ENCODE results near the gene AGR3. TPM values are rescaled to one million over a fixed set of nuclear protein-coding genes. Genes with fewer than 3 reads are reported as not detected.

Gene AGR3
- total and polyA plus RNA-seq, 2 experiments from 2014 or later: not detected

DNA sequence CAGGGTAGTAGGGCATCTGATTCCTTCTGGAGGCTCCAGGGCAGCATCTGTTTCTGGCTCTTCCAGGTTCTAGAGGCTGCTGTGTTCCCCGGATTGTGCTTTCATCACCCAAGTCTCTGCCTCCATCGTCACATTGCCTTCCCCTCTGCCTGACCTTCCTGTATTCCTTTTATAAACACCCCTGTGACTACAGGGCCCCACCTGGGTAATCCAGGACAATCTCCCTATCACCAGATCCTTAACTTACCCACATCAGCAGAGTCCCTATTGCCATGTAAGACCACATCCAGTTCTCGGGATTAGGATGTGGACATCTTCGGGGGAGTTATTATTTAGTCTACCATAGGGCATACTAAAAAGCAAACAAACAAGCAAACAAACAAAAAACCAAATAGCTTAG, 39.4 kb upstream of the AGR3 start:
- H3K9me2 ChIP-seq (ENCODE audit: insufficient read depth): no peaks in the 10 kb centered on the region
- H3K36me3 ChIP-seq (ENCODE audit: low read depth): no peaks in the 10 kb centered on the region
- H3K27me3 ChIP-seq (replicated peaks; ENCODE audit: insufficient read depth): no peaks in the 10 kb centered on the region
- DNase-seq: no peak
- H3K4me3 ChIP-seq: no peak overlapping the region
- peak overlapping the region; percentile 64; the same call in 1 of the 2 replicates for H2AFZ ChIP-seq
- no peak overlapping the region for H3K27ac ChIP-seq
- in situ Hi-C loops (cut with MboI): no loop called here
- no peaks in the 10 kb centered on the region; the same call in 1 of the 2 replicates for H3F3A ChIP-seq (ENCODE audit: insufficient read depth)
- no peak overlapping the region for H3K4me2 ChIP-seq (ENCODE audit: unreplicated experiment)
- TF ChIP-seq EZH2phosphoT487 (IDR thresholded peaks at IDR 0.05; ENCODE audit: insufficient read depth, low read depth) (no peak), EZH2 (IDR thresholded peaks at IDR 0.05; ENCODE audit: insufficient read depth, poor library complexity, severe bottlenecking) (no peak)
- no peaks in the 10 kb centered on the region for H4K20me1 ChIP-seq (ENCODE audit: insufficient read depth)
- H3K4me1 ChIP-seq (ENCODE audit: insufficient read depth): peaks cover 25% of the 10 kb centered on the region
- no peaks in the 10 kb centered on the region for H3K79me2 ChIP-seq (ENCODE audit: insufficient read depth)
- H3K9ac ChIP-seq: no peak overlapping the region
- no peaks in the 10 kb centered on the region for H3K9me3 ChIP-seq (ENCODE audit: low read depth)
- 69 to 82% methylated on average over 4 of the region's 4 CpGs for WGBS, 2 experiments (ENCODE audit: low coverage in 1 of 2, low lambda C conversion rate in 2 of 2, missing lambda C conversion rate in 2 of 2)

DNA sequence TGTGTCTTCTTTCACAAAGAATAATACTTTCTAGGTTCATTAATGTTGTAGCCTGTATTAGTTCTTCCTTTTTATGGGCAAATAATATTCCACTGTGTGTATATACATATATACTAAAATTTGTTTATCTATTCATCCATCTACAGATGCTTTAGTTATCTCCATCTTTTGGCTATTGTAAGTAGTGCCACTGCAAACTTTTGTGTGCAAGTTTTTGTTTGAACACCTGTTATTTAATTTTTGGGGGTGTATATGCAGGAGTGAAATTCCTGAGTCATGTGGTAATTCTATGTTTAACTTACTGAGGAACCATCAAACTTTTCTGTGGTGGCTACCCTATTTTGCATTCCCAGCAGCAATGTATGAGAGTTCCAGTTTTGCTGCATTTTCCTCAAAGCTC, 37.7 kb upstream of the AGR3 start:
- no peaks in the 10 kb centered on the region for H3K36me3 ChIP-seq (ENCODE audit: low read depth)
- no peaks in the 10 kb centered on the region for H3K9me2 ChIP-seq (ENCODE audit: insufficient read depth)
- no peak for DNase-seq
- TF ChIP-seq EZH2 (IDR thresholded peaks at IDR 0.05; ENCODE audit: insufficient read depth, poor library complexity, severe bottlenecking): no peak
- TF ChIP-seq EZH2phosphoT487 (IDR thresholded peaks at IDR 0.05; ENCODE audit: insufficient read depth, low read depth): no peak
- no peaks in the 10 kb centered on the region for H3K27me3 ChIP-seq (replicated peaks; ENCODE audit: insufficient read depth)
- H3F3A ChIP-seq (ENCODE audit: insufficient read depth): peaks cover 13% of the 10 kb centered on the region
- H4K20me1 ChIP-seq (ENCODE audit: insufficient read depth): no peaks in the 10 kb centered on the region
- H3K9me3 ChIP-seq (ENCODE audit: low read depth): no peaks in the 10 kb centered on the region
- no peak overlapping the region for H2AFZ ChIP-seq
- no peak overlapping the region for H3K9ac ChIP-seq
- H3K27ac ChIP-seq: no peak overlapping the region
- H3K4me1 ChIP-seq (ENCODE audit: insufficient read depth): peaks cover 38% of the 10 kb centered on the region
- in situ Hi-C loops (cut with MboI): loop anchor here (5.0 to 10.0 kb wide), 2 partner anchors 222 to 805 kb away; no protein-coding TSS in a partner anchor
- H3K79me2 ChIP-seq (ENCODE audit: insufficient read depth): no peaks in the 10 kb centered on the region
- no peak overlapping the region for H3K4me2 ChIP-seq (ENCODE audit: unreplicated experiment)
- H3K4me3 ChIP-seq: no peak overlapping the region

DNA sequence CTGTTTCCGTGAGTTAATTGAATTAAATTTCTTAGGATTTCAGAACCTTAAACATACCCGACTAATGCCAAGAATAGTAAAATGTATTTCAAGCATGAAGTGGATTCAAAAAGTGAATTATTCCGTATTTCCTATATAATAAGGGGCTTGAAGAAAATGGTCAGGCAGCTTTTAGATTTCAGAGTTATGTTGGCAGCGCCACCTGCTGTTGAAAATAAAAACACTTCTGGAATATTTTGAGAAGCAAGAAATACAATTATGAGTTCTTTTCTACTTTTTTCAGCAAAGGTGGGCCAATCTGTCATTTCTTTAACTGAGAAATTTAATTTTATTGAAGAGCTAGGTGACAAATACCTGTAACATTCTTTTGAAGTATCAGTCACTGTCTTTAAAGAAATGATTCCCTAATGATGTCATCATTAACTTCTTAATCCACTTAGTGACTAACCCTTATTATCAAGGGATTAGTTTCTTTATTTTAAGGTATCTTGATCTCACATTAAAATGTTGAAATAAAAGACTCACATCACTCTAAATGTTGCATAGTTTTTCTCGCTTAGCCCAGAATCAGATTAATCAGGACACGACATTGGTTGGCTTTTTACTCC, 36.6 kb upstream of the AGR3 start:
- Histone ChIP-seq H3K9me3 (ENCODE audit: low read depth) (no peaks in the 10 kb centered on the region), H3K4me2 (ENCODE audit: unreplicated experiment) (no peak overlapping the region), H3K36me3 (ENCODE audit: low read depth) (no peaks in the 10 kb centered on the region), H4K20me1 (ENCODE audit: insufficient read depth) (no peaks in the 10 kb centered on the region), H3K9me2 (ENCODE audit: insufficient read depth) (no peaks in the 10 kb centered on the region), H3K27ac (no peak overlapping the region), H3F3A (ENCODE audit: insufficient read depth) (peaks cover 13% of the 10 kb centered on the region), H3K27me3 (replicated peaks; ENCODE audit: insufficient read depth) (no peaks in the 10 kb centered on the region), H3K9ac (no peak overlapping the region), H3K4me3 (no peak overlapping the region), H3K4me1 (ENCODE audit: insufficient read depth) (peaks cover 38% of the 10 kb centered on the region), H3K79me2 (ENCODE audit: insufficient read depth) (no peaks in the 10 kb centered on the region), H2AFZ (no peak overlapping the region)
- in situ Hi-C loops (cut with MboI): loop anchor here (5.0 to 10.0 kb wide), 2 partner anchors 221 to 804 kb away; no protein-coding TSS in a partner anchor
- 40 to 41% methylated on average over 6 of the region's 6 CpGs for WGBS, 2 experiments (ENCODE audit: low coverage in 1 of 2, low lambda C conversion rate in 2 of 2, missing lambda C conversion rate in 2 of 2)
- DNase-seq: peak; percentile 65
- TF ChIP-seq EZH2 (IDR thresholded peaks at IDR 0.05; ENCODE audit: insufficient read depth, poor library complexity, severe bottlenecking) (no peak), EZH2phosphoT487 (IDR thresholded peaks at IDR 0.05; ENCODE audit: insufficient read depth, low read depth) (no peak)

DNA sequence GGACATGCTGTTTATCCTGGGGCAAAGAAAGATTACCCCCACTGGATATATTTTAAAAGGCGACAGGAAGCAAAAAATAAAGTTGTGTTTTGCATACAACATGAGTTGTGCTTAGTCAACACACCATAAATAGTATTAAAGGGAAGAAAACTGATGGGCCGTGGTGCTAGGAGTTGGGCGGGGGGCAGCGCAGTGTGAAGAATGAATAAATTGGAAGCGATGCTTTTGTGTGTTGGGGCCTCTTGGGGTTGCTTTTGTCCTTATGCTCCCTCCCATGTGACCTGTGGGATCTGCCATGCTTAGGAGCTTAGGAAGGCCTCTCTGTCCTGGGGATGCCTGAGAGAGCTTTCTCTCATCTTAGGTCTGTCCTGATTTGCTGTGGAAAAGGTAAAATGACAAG, 35.0 kb upstream of the AGR3 start:
- Histone ChIP-seq H3K9me3 (ENCODE audit: low read depth) (no peaks in the 10 kb centered on the region), H3K27me3 (replicated peaks; ENCODE audit: insufficient read depth) (no peaks in the 10 kb centered on the region), H3K79me2 (ENCODE audit: insufficient read depth) (no peaks in the 10 kb centered on the region), H3K4me2 (ENCODE audit: unreplicated experiment) (peak overlapping the region; percentile 3), H2AFZ (no peak overlapping the region), H3K9me2 (ENCODE audit: insufficient read depth) (no peaks in the 10 kb centered on the region), H3K4me3 (no peak overlapping the region), H3K4me1 (ENCODE audit: insufficient read depth) (peaks cover 28% of the 10 kb centered on the region), H3K36me3 (ENCODE audit: low read depth) (no peaks in the 10 kb centered on the region), H3F3A (ENCODE audit: insufficient read depth) (peaks cover 13% of the 10 kb centered on the region), H3K9ac (no peak overlapping the region), H3K27ac (no peak overlapping the region), H4K20me1 (ENCODE audit: insufficient read depth) (no peaks in the 10 kb centered on the region)
- 96 to 98% methylated on average over 5 of the region's 5 CpGs for WGBS, 2 experiments (ENCODE audit: low coverage in 1 of 2, low lambda C conversion rate in 2 of 2, missing lambda C conversion rate in 2 of 2)
- in situ Hi-C loops (cut with MboI): loop anchor here (5.0 to 10.0 kb wide), 2 partner anchors 219 to 802 kb away; no protein-coding TSS in a partner anchor
- TF ChIP-seq EZH2phosphoT487 (IDR thresholded peaks at IDR 0.05; ENCODE audit: insufficient read depth, low read depth): no peak
- TF ChIP-seq EZH2 (IDR thresholded peaks at IDR 0.05; ENCODE audit: insufficient read depth, poor library complexity, severe bottlenecking): no peak
- no peak for DNase-seq
